Measurements from ENCODE around the gene MAGEA9B. TPM values are rescaled to one million over a fixed set of nuclear protein-coding genes. Genes with fewer than 3 reads are reported as not detected.
"Not testable (repeated sequence)": the region's sequence is repeated elsewhere in the genome, so short reads cannot be mapped to it uniquely, and the experiment has no call there.

Gene MAGEA9B
- total RNA-seq, 1 experiment from 2014 or later: 0.47 TPM

- Histone ChIP-seq H3K36me3 (ENCODE audit: control insufficient read depth in 1 of 2, insufficient read depth in 2 of 2, low read length in 2 of 2) (no peaks in the 10 kb centered on the region), H3K4me1 (ENCODE audit: control insufficient read depth in 1 of 2, insufficient read depth in 2 of 2, low read length in 2 of 2) (no peaks in the 10 kb centered on the region), H3K4me2 (ENCODE audit: low read length) (no peak overlapping the region), H3K4me3 (replicated peaks in 1 of 2; ENCODE audit: low read depth in 1 of 2, low read length in 2 of 2) (no peak overlapping the region), H3K9me3 (ENCODE audit: control insufficient read depth in 1 of 2, insufficient read depth in 1 of 2, low read depth in 1 of 2, low read length in 2 of 2) (no peaks in the 10 kb centered on the region), H4K20me1 (ENCODE audit: insufficient read depth) (no peaks in the 10 kb centered on the region), H2AFZ (ENCODE audit: low read depth, low read length, poor library complexity, severe bottlenecking) (no peak overlapping the region), H3K9ac (ENCODE audit: low read length) (no peak overlapping the region), H3K79me2 (ENCODE audit: insufficient read depth, low read length) (no peaks in the 10 kb centered on the region), H3K9me2 (ENCODE audit: insufficient read depth) (no peaks in the 10 kb centered on the region), H3K27ac (ENCODE audit: low read depth, low read length) (no peak overlapping the region), H3K27me3 (ENCODE audit: insufficient read depth, low read length) (no peaks in the 10 kb centered on the region)
- peak; percentile 27 for ATAC-seq
- no TSS peak for BruUV-seq (replicated peaks)
- POLR2A ChIA-PET: no interaction called here
- no peak for DNase-seq (ENCODE audit: low read depth, low spot score)
- TF ChIP-seq MAX (IDR thresholded peaks at IDR 0.05) (no peak), EZH2 (IDR thresholded peaks at IDR 0.05) (no peak), SIN3A (IDR thresholded peaks at IDR 0.05; ENCODE audit: low read depth) (no peak), JUND (IDR thresholded peaks at IDR 0.05) (no peak), CEBPB (IDR thresholded peaks at IDR 0.05; ENCODE audit: low read depth) (no peak), ZNF274 (IDR thresholded peaks at IDR 0.05; ENCODE audit: low read depth, low read length) (no peak)
- intact Hi-C loops (cut with micrococcal nuclease): no loop called here
- CTCF ChIA-PET: no interaction called here
- RAD21 ChIA-PET (ENCODE audit: low non-redundant PET in 1 of 2, low total read pairs in 2 of 2, uncharacterized antibody in 2 of 2, unreplicated experiment in 2 of 2): no interaction called here
These were observed 19.4 kb downstream of the MAGEA9B start for GRCh38 chrX:149567621-149568417.

GRCh38 chrX:149563359-149563758 is 23.9 kb downstream of the MAGEA9B start:
- TF ChIP-seq SIN3A (IDR thresholded peaks at IDR 0.05; ENCODE audit: low read depth) (no peak), ZFX (IDR thresholded peaks at IDR 0.05) (no peak), CBX3 (IDR thresholded peaks at IDR 0.05; ENCODE audit: low read depth) (no peak), EZH2phosphoT487 (IDR thresholded peaks at IDR 0.05; ENCODE audit: borderline replicate concordance) (no peak), ATF3 (IDR thresholded peaks at IDR 0.05) (no peak), EGR1 (IDR thresholded peaks at IDR 0.05; ENCODE audit: low read depth) (no peak), TCF7L2 (IDR thresholded peaks at IDR 0.05; ENCODE audit: borderline replicate concordance, extremely low read depth, insufficient read depth, insufficient read length) (no peak), SRF (IDR thresholded peaks at IDR 0.05; ENCODE audit: low read depth) (no peak), CEBPB (IDR thresholded peaks at IDR 0.05; ENCODE audit: low read depth) (no peak), POLR2AphosphoS5 (IDR thresholded peaks at IDR 0.05; ENCODE audit: low read depth, low read length) (no peak), SP1 (IDR thresholded peaks at IDR 0.05; ENCODE audit: low read depth) (no peak), ZNF274 (IDR thresholded peaks at IDR 0.05; ENCODE audit: low read depth, low read length) (no peak), YY1 (IDR thresholded peaks at IDR 0.05; ENCODE audit: extremely low read depth, insufficient replicate concordance, low read depth, low read length) (no peak)
- no peaks in the 10 kb centered on the region for H4K20me1 ChIP-seq (ENCODE audit: insufficient read depth)
- H3K4me3 ChIP-seq (replicated peaks in 1 of 2; ENCODE audit: low read depth in 1 of 2, low read length in 2 of 2): no peak overlapping the region
- H3K79me2 ChIP-seq (ENCODE audit: insufficient read depth, low read length): no peaks in the 10 kb centered on the region
- H3K27ac ChIP-seq (ENCODE audit: low read depth, low read length): no peak overlapping the region
- no peaks in the 10 kb centered on the region for H3K4me1 ChIP-seq (ENCODE audit: control insufficient read depth in 1 of 2, insufficient read depth in 2 of 2, low read length in 2 of 2)
- no peaks in the 10 kb centered on the region for H3K27me3 ChIP-seq (ENCODE audit: insufficient read depth, low read length)
- ChIA-PET RAD21 (ENCODE audit: low non-redundant PET in 1 of 2, low total read pairs in 2 of 2, uncharacterized antibody in 2 of 2, unreplicated experiment in 2 of 2) (no interaction called here), POLR2A (no interaction called here), CTCF (no interaction called here)
- H3K36me3 ChIP-seq (ENCODE audit: control insufficient read depth in 1 of 2, insufficient read depth in 2 of 2, low read length in 2 of 2): no peaks in the 10 kb centered on the region
- no peak for ATAC-seq
- H2AFZ ChIP-seq (ENCODE audit: low read depth, low read length, poor library complexity, severe bottlenecking): no peak overlapping the region
- no peaks in the 10 kb centered on the region for H3K9me3 ChIP-seq (ENCODE audit: control insufficient read depth in 1 of 2, insufficient read depth in 1 of 2, low read depth in 1 of 2, low read length in 2 of 2)
- no peaks in the 10 kb centered on the region for H3K9me2 ChIP-seq (ENCODE audit: insufficient read depth)
- intact Hi-C loops (cut with micrococcal nuclease): no loop called here
- H3K9ac ChIP-seq (ENCODE audit: low read length): no peak overlapping the region
- no peak for DNase-seq (ENCODE audit: low read depth, low spot score)
- BruUV-seq (replicated peaks): no TSS peak
- H3K4me2 ChIP-seq (ENCODE audit: low read length): no peak overlapping the region

GRCh38 chrX:149555251-149555650 is 32.0 kb downstream of the MAGEA9B start:
- RAD21 ChIA-PET (ENCODE audit: low non-redundant PET in 1 of 2, low total read pairs in 2 of 2, uncharacterized antibody in 2 of 2, unreplicated experiment in 2 of 2); H3K4me3 ChIP-seq (replicated peaks in 1 of 2; ENCODE audit: low read depth in 1 of 2, low read length in 2 of 2); H3K9ac ChIP-seq (ENCODE audit: low read length); H3K4me2 ChIP-seq (ENCODE audit: low read length); H4K20me1 ChIP-seq (ENCODE audit: insufficient read depth); H3K27me3 ChIP-seq (ENCODE audit: insufficient read depth, low read length); POLR2A ChIA-PET; DNase-seq (ENCODE audit: low read depth, low spot score); ATAC-seq; BruUV-seq (replicated peaks); H3K9me2 ChIP-seq (ENCODE audit: insufficient read depth); H3K79me2 ChIP-seq (ENCODE audit: insufficient read depth, low read length); H3K36me3 ChIP-seq (ENCODE audit: control insufficient read depth in 1 of 2, insufficient read depth in 2 of 2, low read length in 2 of 2); H3K27ac ChIP-seq (ENCODE audit: low read depth, low read length); CTCF ChIA-PET; H2AFZ ChIP-seq (ENCODE audit: low read depth, low read length, poor library complexity, severe bottlenecking); H3K9me3 ChIP-seq (ENCODE audit: control insufficient read depth in 1 of 2, insufficient read depth in 1 of 2, low read depth in 1 of 2, low read length in 2 of 2); H3K4me1 ChIP-seq (ENCODE audit: control insufficient read depth in 1 of 2, insufficient read depth in 2 of 2, low read length in 2 of 2); intact Hi-C loops (cut with micrococcal nuclease): not testable (repeated sequence)

Measured in HCT116 (cell line).